Spleen (tissue), 7 donors: Measurements from ENCODE around the gene PNCK.

Experiments
- CTCF ChIP-seq, 11 experiments: fragments of 200-600 bp in 7 of 11; fragments of 450-650 bp in 4 of 11; sonication (generic) in 4 of 11; IDR thresholded peaks in 8 of 11; conservative IDR thresholded peaks in 3 of 11; 1 replicate in 7 of 11; 2 replicates in 4 of 11; pipeline versions ENCODE4 v1.4.0 to v1.8.0; 2016 to 2021; ENCODE audit warnings: antibody characterized with exemption in 11 of 11, inconsistent platforms in 4 of 11, mild to moderate bottlenecking in 1 of 11
- POLR2A ChIP-seq, 3 donors: fragments of 450-650 bp; IDR thresholded peaks; one replicate each; pipeline ENCODE4 v1.5.1; 2017; ENCODE audit warnings: antibody characterized with exemption in 3 of 3, mild to moderate bottlenecking in 1 of 3
- POLR2AphosphoS5 ChIP-seq, 3 donors: sonication (generic); formaldehyde crosslinking; IDR thresholded peaks; one replicate each; pipeline ENCODE4 v1.5.1; 2017; ENCODE audit warnings: antibody characterized with exemption in 3 of 3
- donor health status: DM: no; HTN: no; CAD: no; lungs with moderate emphysema.
- donor health status: DM: no; HTN: no; CAD: no.
- donor health status: DM: no; HTN: no; CAD: no.

GRCh38 chrX:153653556-153653955 is 20.1 kb downstream of the PNCK start:
- TF ChIP-seq CTCF (IDR thresholded peaks at IDR 0.05 in 8 of 11, conservative IDR thresholded peaks at IDR 0.05 in 3 of 11), result no peak
- no peak for TF ChIP-seq POLR2A (IDR thresholded peaks at IDR 0.05)
- no peak for TF ChIP-seq POLR2AphosphoS5 (IDR thresholded peaks at IDR 0.05)
